ENCODE data around the gene PCBP3. TPM values are rescaled to one million over a fixed set of nuclear protein-coding genes. Genes with fewer than 3 reads are reported as not detected.
A peak's percentile ranks its signal among the peaks of the same experiment; 100 is the strongest.

The PCBP3 gene
- total RNA-seq, 1 donor from 2014 or later = 4.6 TPM

DNA sequence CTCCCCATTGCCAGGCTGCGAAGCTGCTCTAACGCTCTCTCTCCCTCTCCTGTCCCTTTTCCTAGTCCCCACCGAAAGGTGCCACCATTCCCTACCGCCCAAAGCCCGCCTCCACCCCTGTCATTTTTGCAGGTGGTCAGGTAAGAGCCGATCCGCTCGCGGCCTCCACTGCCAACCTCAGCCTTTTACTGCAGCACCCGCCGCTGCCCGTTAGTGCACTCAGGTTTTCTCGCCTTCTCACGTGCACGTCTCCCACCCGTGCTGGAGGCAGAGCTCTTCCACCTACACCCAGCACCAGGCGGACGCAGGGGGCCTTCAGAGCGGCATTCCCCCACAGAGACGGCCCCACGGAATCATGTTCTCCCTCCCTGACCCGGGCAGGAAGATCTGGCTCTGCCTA lies 270.4 kb downstream of the PCBP3 start:
- no peak overlapping the region for H2AFZ ChIP-seq (replicated peaks)
- no peak overlapping the region for H3K27ac Mint-ChIP-seq
- DNase-seq (ENCODE audit: low spot score) = no peak
- H3F3A ChIP-seq (ENCODE audit: low read depth) = no peaks in the 10 kb centered on the region
- H3K9me3 ChIP-seq (ENCODE audit: low read depth) = no peaks in the 10 kb centered on the region
- peaks cover 5% of the 10 kb centered on the region for H3K27me3 Mint-ChIP-seq (ENCODE audit: insufficient read depth, low read depth)
- H3K9me3 Mint-ChIP-seq = no peaks in the 10 kb centered on the region
- no peak overlapping the region for H3K4me3 Mint-ChIP-seq
- no peak overlapping the region for H3K4me3 ChIP-seq
- H3K27ac ChIP-seq = no peak overlapping the region
- H3K4me1 ChIP-seq = no peaks in the 10 kb centered on the region
- TF ChIP-seq EZH2phosphoT487 (IDR thresholded peaks at IDR 0.05) = no peak
- TF ChIP-seq, protein P1, sequence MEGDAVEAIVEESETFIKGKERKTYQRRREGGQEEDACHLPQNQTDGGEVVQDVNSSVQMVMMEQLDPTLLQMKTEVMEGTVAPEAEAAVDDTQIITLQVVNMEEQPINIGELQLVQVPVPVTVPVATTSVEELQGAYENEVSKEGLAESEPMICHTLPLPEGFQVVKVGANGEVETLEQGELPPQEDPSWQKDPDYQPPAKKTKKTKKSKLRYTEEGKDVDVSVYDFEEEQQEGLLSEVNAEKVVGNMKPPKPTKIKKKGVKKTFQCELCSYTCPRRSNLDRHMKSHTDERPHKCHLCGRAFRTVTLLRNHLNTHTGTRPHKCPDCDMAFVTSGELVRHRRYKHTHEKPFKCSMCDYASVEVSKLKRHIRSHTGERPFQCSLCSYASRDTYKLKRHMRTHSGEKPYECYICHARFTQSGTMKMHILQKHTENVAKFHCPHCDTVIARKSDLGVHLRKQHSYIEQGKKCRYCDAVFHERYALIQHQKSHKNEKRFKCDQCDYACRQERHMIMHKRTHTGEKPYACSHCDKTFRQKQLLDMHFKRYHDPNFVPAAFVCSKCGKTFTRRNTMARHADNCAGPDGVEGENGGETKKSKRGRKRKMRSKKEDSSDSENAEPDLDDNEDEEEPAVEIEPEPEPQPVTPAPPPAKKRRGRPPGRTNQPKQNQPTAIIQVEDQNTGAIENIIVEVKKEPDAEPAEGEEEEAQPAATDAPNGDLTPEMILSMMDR (IDR thresholded peaks at IDR 0.05) = no peak
- TF ChIP-seq EZH2 (IDR thresholded peaks at IDR 0.05) = no peak
- no peak overlapping the region for H3K9ac ChIP-seq
- H3K79me2 ChIP-seq (ENCODE audit: low read depth) = no peaks in the 10 kb centered on the region
- no peaks in the 10 kb centered on the region for H4K20me1 ChIP-seq (ENCODE audit: low read depth)
- H3K36me3 Mint-ChIP-seq = no peaks in the 10 kb centered on the region
- no peaks in the 10 kb centered on the region for H3K36me3 ChIP-seq
- peaks cover 11% of the 10 kb centered on the region for H3K4me1 Mint-ChIP-seq
- H3K4me2 ChIP-seq = no peak overlapping the region
- no peaks in the 10 kb centered on the region for H3K27me3 ChIP-seq

DNA sequence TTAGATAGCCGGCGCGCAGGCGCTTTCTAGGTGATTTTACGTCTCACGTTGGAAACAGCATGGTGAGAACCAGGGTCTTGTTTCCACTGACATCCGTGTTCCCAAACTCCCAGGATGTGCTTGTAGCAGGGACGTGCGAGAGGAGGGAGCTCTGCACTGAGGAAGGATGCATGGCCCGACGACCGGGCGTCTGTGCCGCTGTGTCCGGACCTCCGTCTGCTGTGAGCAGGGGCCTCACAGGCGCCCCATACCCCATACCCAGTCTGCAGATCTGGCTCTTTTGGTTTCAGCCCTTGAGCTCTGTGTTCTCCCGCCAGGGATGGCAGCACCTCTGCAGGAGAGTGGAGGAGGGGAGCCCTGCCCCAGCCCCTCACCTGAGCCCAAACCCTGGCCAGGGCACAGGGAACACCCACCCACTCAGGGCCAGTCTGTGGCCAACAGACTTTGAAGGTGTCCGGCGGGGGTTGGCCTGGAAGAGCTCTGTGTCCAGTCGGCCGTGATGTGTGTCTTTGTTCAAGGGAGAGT lies 270.9 kb downstream of the PCBP3 start:
- Mint-ChIP-seq H3K4me1 (peaks cover 11% of the 10 kb centered on the region), H3K9me3 (no peaks in the 10 kb centered on the region), H3K27me3 (ENCODE audit: insufficient read depth, low read depth) (peaks cover 5% of the 10 kb centered on the region), H3K36me3 (no peaks in the 10 kb centered on the region), H3K4me3 (no peak overlapping the region), H3K27ac (peak overlapping the region; percentile 74)
- H4K20me1 ChIP-seq (ENCODE audit: low read depth) = no peaks in the 10 kb centered on the region
- no peak overlapping the region for H2AFZ ChIP-seq (replicated peaks)
- H3K27ac ChIP-seq = no peak overlapping the region
- TF ChIP-seq EZH2 (IDR thresholded peaks at IDR 0.05) (no peak), EZH2phosphoT487 (IDR thresholded peaks at IDR 0.05) (no peak)
- no peaks in the 10 kb centered on the region for H3K79me2 ChIP-seq (ENCODE audit: low read depth)
- no peak for DNase-seq (ENCODE audit: low spot score)
- H3K27me3 ChIP-seq = no peaks in the 10 kb centered on the region
- no peaks in the 10 kb centered on the region for H3K36me3 ChIP-seq
- H3K9ac ChIP-seq = no peak overlapping the region
- no peaks in the 10 kb centered on the region for H3K4me1 ChIP-seq
- H3K4me3 ChIP-seq = no peak overlapping the region
- H3F3A ChIP-seq (ENCODE audit: low read depth) = no peaks in the 10 kb centered on the region
- H3K4me2 ChIP-seq = no peak overlapping the region
- H3K9me3 ChIP-seq (ENCODE audit: low read depth) = no peaks in the 10 kb centered on the region

DNA sequence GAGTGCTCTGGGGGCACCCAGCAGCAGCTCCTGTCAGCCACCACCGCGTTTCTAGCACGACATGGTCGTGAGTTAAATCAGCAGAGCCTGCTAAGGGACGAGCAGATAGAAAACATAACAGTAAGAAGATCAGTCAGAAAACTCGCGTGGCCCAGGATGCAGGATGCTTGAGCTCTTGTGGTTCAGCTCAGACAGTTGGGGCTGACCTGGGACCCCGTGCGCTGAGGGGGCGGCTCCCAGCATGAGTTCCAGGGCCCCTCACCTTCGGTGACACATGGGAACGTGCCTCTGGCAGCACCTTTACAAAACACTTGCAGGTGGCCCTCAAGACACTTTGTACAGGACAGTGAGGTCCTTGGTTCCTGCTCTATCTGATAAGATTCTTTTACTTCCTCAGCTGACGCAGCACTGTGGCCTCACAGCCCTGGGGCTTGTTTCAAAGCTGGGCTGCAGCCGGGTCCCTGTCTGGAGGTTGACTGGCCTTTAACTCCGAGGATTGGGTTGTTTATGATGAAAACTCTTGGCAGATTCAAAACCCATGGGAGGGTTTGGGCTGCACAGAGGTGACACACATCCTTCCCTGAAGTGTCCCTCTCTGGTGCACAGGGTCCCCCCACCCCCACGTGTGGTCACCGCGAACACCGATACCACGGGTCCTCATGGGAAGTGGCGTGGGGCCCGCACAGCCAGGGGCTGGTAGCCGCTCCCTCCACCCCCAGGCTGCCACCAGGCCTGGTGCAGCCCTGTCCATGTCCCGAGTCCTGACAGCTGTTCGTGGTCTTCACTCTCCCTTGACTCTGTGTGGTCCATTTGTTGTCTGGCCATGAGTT lies 272.7 kb downstream of the PCBP3 start:
- Mint-ChIP-seq H3K4me3 (no peak overlapping the region), H3K36me3 (no peaks in the 10 kb centered on the region)
- no peaks in the 10 kb centered on the region for H3F3A ChIP-seq (ENCODE audit: low read depth)

More for the DNA sequence above, 272.7 kb downstream of the PCBP3 start:
- TF ChIP-seq, protein P1 (IDR thresholded peaks at IDR 0.05) = no peak
- no peak for TF ChIP-seq EZH2phosphoT487 (IDR thresholded peaks at IDR 0.05)
- no peak for TF ChIP-seq EZH2 (IDR thresholded peaks at IDR 0.05)
- no peaks in the 10 kb centered on the region for H3K27me3 ChIP-seq
- H2AFZ ChIP-seq (replicated peaks) = no peak overlapping the region
- peaks cover 11% of the 10 kb centered on the region for H3K4me1 Mint-ChIP-seq
- DNase-seq (ENCODE audit: low spot score) = no peak
- no peaks in the 10 kb centered on the region for H3K4me1 ChIP-seq
- no peaks in the 10 kb centered on the region for H3K79me2 ChIP-seq (ENCODE audit: low read depth)
- H3K27me3 Mint-ChIP-seq (ENCODE audit: insufficient read depth, low read depth) = peaks cover 4% of the 10 kb centered on the region
- H3K27ac Mint-ChIP-seq = no peak overlapping the region
- no peaks in the 10 kb centered on the region for H3K36me3 ChIP-seq
- H3K9ac ChIP-seq = no peak overlapping the region
- H3K4me3 ChIP-seq = no peak overlapping the region
- H4K20me1 ChIP-seq (ENCODE audit: low read depth) = no peaks in the 10 kb centered on the region
- no peak overlapping the region for H3K27ac ChIP-seq
- no peak overlapping the region for H3K4me2 ChIP-seq
- no peaks in the 10 kb centered on the region for H3K9me3 Mint-ChIP-seq
- no peaks in the 10 kb centered on the region for H3K9me3 ChIP-seq (ENCODE audit: low read depth)
